Measurements from ENCODE around the gene NXPH1. TPM values are rescaled to one million over a fixed set of nuclear protein-coding genes. Genes with fewer than 3 reads are reported as not detected.
"Not testable (repeated sequence)": the region's sequence is repeated elsewhere in the genome, so short reads cannot be mapped to it uniquely, and the experiment has no call there.

Gene NXPH1
- total RNA-seq, 3 donors from 2014 or later (not counting 1 experiment from before 2014, with no cell fraction given): not detected

DNA sequence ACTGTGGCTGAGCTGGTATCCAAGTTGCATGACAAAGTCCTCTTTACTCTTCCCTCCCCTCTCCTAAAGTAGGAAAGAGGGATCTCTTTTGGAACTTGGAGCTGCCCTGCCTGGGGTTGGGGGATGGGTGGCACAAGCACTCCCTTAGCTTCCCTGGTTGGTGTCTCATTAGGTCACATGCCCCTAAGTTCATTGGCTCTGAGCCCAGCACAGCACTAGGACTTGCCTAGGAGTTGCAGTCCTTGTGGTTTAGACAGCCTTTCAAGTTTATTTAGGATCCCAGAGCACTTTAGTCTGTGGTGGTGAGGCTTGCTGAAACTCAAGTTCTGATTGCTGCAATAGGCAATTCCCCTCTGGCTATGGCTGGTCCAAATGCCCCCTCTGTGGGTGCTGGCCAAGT is 281.4 kb downstream of the NXPH1 start:
- Histone ChIP-seq H3K4me3 (ENCODE audit: low read length) (no peak overlapping the region), H3K27ac (ENCODE audit: low read length) (no peak overlapping the region), H3K36me3 (ENCODE audit: control insufficient read depth, insufficient read depth, low read length) (no peaks in the 10 kb centered on the region), H3K9me3 (ENCODE audit: control insufficient read depth, insufficient read depth, low read length) (no peaks in the 10 kb centered on the region), H3K27me3 (ENCODE audit: control insufficient read depth, insufficient read depth, low read length) (no peaks in the 10 kb centered on the region), H3K4me1 (ENCODE audit: control insufficient read depth, insufficient read depth, low read length) (no peaks in the 10 kb centered on the region)
- TF ChIP-seq, protein P1, sequence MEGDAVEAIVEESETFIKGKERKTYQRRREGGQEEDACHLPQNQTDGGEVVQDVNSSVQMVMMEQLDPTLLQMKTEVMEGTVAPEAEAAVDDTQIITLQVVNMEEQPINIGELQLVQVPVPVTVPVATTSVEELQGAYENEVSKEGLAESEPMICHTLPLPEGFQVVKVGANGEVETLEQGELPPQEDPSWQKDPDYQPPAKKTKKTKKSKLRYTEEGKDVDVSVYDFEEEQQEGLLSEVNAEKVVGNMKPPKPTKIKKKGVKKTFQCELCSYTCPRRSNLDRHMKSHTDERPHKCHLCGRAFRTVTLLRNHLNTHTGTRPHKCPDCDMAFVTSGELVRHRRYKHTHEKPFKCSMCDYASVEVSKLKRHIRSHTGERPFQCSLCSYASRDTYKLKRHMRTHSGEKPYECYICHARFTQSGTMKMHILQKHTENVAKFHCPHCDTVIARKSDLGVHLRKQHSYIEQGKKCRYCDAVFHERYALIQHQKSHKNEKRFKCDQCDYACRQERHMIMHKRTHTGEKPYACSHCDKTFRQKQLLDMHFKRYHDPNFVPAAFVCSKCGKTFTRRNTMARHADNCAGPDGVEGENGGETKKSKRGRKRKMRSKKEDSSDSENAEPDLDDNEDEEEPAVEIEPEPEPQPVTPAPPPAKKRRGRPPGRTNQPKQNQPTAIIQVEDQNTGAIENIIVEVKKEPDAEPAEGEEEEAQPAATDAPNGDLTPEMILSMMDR (IDR thresholded peaks at IDR 0.05): no peak
- H3K4me3 Mint-ChIP-seq: no peak overlapping the region
- H3K36me3 Mint-ChIP-seq: no peaks in the 10 kb centered on the region
- intact Hi-C loops (cut with micrococcal nuclease): no loop called here
- ATAC-seq: no peak
- H3K27me3 Mint-ChIP-seq (ENCODE audit: low read depth in 2 of 2): no peaks in the 10 kb centered on the region
- no peak for DNase-seq
- no peaks in the 10 kb centered on the region for H3K4me1 Mint-ChIP-seq
- peaks cover 7 to 12% of the 10 kb centered on the region in 2 donors for H3K9me3 Mint-ChIP-seq
- H3K27ac Mint-ChIP-seq: no peak overlapping the region

DNA sequence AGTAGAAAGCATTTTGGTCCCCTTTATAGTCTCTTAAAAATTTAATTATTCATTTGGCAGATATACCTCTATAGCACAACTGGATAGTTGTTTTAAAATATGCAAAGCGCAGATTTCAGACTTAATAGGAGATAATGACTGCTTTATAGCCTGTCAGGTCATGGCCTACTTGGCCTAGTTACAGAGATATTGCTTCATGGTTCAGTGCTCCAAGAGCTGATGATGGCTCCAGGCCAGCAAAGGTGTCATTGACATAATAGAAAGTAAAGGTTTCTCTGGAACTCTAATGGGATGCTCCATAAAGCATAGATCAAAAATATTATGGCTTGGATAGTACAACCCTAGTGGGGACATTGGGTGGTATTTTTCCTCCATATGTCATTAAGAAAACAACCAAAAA is 285.7 kb downstream of the NXPH1 start:
- Histone ChIP-seq H3K36me3 (ENCODE audit: control insufficient read depth, insufficient read depth, low read length) (no peaks in the 10 kb centered on the region), H3K27ac (ENCODE audit: low read length) (no peak overlapping the region), H3K9me3 (ENCODE audit: control insufficient read depth, insufficient read depth, low read length) (no peaks in the 10 kb centered on the region), H3K4me3 (ENCODE audit: low read length) (no peak overlapping the region), H3K27me3 (ENCODE audit: control insufficient read depth, insufficient read depth, low read length) (no peaks in the 10 kb centered on the region), H3K4me1 (ENCODE audit: control insufficient read depth, insufficient read depth, low read length) (no peaks in the 10 kb centered on the region)
- no peaks in the 10 kb centered on the region for H3K27me3 Mint-ChIP-seq (ENCODE audit: low read depth in 2 of 2)
- intact Hi-C loops (cut with micrococcal nuclease): no loop called here
- TF ChIP-seq, protein P1 (IDR thresholded peaks at IDR 0.05): no peak
- WGBS (ENCODE audit: insufficient coverage): 94% methylated on average over 1 of the region's 1 CpG
- H3K36me3 Mint-ChIP-seq: no peaks in the 10 kb centered on the region
- no peaks in the 10 kb centered on the region for H3K4me1 Mint-ChIP-seq
- H3K4me3 Mint-ChIP-seq: no peak overlapping the region
- no peak overlapping the region for H3K27ac Mint-ChIP-seq
- ATAC-seq: no peak
- no peak for DNase-seq
- peaks cover 3 to 5% of the 10 kb centered on the region in 2 donors for H3K9me3 Mint-ChIP-seq

DNA sequence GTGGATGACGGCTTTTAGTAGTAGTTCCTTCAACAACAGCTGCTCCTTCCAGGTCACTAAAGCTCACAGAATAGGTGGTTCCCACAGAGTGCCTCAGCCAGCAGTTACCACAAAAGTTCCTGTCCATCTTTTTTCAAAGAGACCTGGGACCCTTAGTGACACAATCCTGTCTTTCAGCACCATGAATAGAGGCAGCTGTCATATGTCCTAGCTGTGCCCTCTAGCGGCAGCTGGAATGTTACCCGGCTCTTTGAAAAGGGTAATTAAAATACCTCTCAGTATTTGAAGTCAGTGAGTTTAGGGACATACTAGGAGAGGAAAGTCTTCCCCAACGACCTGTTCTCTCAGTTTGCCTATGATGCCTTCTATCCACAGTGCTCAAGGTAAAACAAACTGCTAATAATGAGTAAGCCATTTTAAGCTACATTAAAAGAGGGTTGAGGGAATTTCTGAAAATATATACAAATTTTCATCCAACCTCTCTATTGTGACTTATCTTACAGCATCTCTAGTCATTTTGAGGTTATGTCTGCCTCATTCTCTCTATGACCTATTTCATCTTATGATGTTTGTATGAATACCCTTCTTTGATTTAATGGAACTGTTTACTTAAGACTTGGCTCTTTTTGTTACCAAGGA is 290.8 kb downstream of the NXPH1 start:
- intact Hi-C loops (cut with micrococcal nuclease): no loop called here
- H3K27ac ChIP-seq (ENCODE audit: low read length): no peak overlapping the region
- H3K27me3 Mint-ChIP-seq (ENCODE audit: low read depth in 2 of 2): no peaks in the 10 kb centered on the region
- H3K4me3 Mint-ChIP-seq: no peak overlapping the region
- H3K9me3 Mint-ChIP-seq: peaks cover 0 to 2% of the 10 kb centered on the region in 2 donors
- no peak for DNase-seq
- no peaks in the 10 kb centered on the region for H3K36me3 Mint-ChIP-seq
- no peaks in the 10 kb centered on the region for H3K4me1 Mint-ChIP-seq
- H3K27ac Mint-ChIP-seq: no peak overlapping the region
- H3K36me3 ChIP-seq (ENCODE audit: control insufficient read depth, insufficient read depth, low read length): no peaks in the 10 kb centered on the region
- TF ChIP-seq, protein P1 (IDR thresholded peaks at IDR 0.05): no peak
- H3K27me3 ChIP-seq (ENCODE audit: control insufficient read depth, insufficient read depth, low read length): no peaks in the 10 kb centered on the region
- no peak for ATAC-seq
- WGBS (ENCODE audit: insufficient coverage): 23% methylated on average over 4 of the region's 4 CpGs
- H3K4me3 ChIP-seq (ENCODE audit: low read length): no peak overlapping the region
- H3K9me3 ChIP-seq (ENCODE audit: control insufficient read depth, insufficient read depth, low read length): no peaks in the 10 kb centered on the region
- no peaks in the 10 kb centered on the region for H3K4me1 ChIP-seq (ENCODE audit: control insufficient read depth, insufficient read depth, low read length)

DNA sequence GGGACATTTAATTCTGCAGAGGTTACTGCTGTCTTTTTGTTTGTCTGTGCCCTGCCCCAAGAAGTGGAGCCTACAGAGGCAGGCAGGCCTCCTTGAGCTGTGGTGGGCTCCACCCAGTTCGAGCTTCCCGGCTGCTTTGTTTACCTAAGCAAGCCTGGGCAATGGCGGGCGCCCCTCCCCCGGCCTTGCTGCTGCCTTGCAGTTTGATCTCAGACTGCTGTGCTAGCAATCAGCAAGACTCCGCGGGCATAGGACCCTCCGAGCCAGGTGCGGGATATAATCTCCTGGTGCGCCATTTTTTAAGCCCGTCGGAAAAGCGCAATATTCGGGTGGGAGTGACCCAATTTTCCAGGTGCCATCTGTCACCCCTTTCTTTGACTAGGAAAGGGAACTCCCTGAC is 298.3 kb downstream of the NXPH1 start:
- intact Hi-C loops (cut with micrococcal nuclease); H3K36me3 Mint-ChIP-seq; H3K27me3 Mint-ChIP-seq (ENCODE audit: low read depth in 2 of 2); H3K4me3 ChIP-seq (ENCODE audit: low read length); H3K4me1 Mint-ChIP-seq; H3K4me1 ChIP-seq (ENCODE audit: control insufficient read depth, insufficient read depth, low read length); H3K27me3 ChIP-seq (ENCODE audit: control insufficient read depth, insufficient read depth, low read length); ATAC-seq; H3K4me3 Mint-ChIP-seq; H3K9me3 ChIP-seq (ENCODE audit: control insufficient read depth, insufficient read depth, low read length); H3K36me3 ChIP-seq (ENCODE audit: control insufficient read depth, insufficient read depth, low read length); H3K27ac ChIP-seq (ENCODE audit: low read length); DNase-seq; H3K27ac Mint-ChIP-seq: not testable (repeated sequence)
- 95% methylated on average over 10 of the region's 14 CpGs for WGBS (ENCODE audit: insufficient coverage)
- peaks cover 11 to 12% of the 10 kb centered on the region in 2 donors for H3K9me3 Mint-ChIP-seq

All from natural killer cell (primary cell).